Activated T-helper 17 cell treated with anti-CD3 and anti-CD28 coated beads, Interleukin-2, amount 50 U/mL, for 72 hours (primary cell): ENCODE measurements around the gene TRABD2B. TPM values are rescaled to one million over a fixed set of nuclear protein-coding genes. Genes with fewer than 3 reads are reported as not detected.
"Not testable (repeated sequence)": the region's sequence is repeated elsewhere in the genome, so short reads cannot be mapped to it uniquely, and the experiment has no call there.

Experiments
- ATAC-seq: fragments of 150-1000 bp; cut with Tn5 transposase; replicated peaks from 2 replicates; pipeline ENCODE4 v1.10.0; 2021; ENCODE audit warnings: mild to moderate bottlenecking, moderate library complexity
- H3K27ac Mint-ChIP-seq: one replicate; pipeline ENCODE4 v1.8.0; 2022; ENCODE audit warnings: mixed read lengths
- H3K27me3 Mint-ChIP-seq: one replicate; pipeline ENCODE4 v1.8.0; 2022; ENCODE audit warnings: mixed read lengths
- H3K36me3 Mint-ChIP-seq: one replicate; pipeline ENCODE4 v1.8.0; 2022; ENCODE audit warnings: low read depth, mild to moderate bottlenecking, mixed read lengths
- H3K4me1 Mint-ChIP-seq: one replicate; pipeline ENCODE4 v1.8.0; 2022; ENCODE audit warnings: mixed read lengths
- H3K4me3 Mint-ChIP-seq: one replicate; pipeline ENCODE4 v1.8.0; 2022; ENCODE audit warnings: mild to moderate bottlenecking, mixed read lengths
- H3K9me3 Mint-ChIP-seq: one replicate; pipeline ENCODE4 v1.8.0; 2022; ENCODE audit warnings: mixed read lengths
- total RNA-seq, 2 donors: library from RNA; stranded (reverse); gene quantifications; one replicate each; pipeline ENCODE4 v1.2.3, GENCODE V29; 2022

The TRABD2B gene
- total RNA-seq, 2 donors from 2014 or later = not detected

DNA sequence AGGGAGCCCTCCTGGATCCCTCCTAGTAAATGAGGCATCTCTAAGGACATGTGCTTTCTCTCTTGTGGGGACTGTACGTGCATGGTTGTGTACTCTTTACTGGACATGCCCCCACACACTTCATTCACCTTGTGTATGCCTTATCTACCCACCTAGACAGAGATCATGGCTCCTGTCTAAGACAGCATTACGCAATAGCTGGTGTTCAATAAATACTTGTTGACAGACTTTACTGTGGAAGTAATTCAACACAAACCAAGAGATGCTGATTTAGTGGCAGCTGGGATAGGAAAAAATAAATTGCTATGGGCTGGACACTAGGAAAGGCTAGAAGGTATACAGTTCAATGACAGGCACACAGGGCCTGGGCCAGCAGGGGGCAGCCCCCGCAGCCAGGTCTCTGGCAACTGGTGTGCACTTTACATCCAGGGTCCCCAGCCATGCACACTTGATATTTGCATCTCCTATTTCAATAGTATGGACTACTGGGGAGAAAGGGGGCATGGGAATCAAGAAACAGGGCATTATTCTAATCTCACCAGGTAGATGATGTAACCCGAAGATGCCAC lies 24.2 kb downstream of the TRABD2B start:
- Mint-ChIP-seq H3K27me3 (peaks cover 18% of the 10 kb centered on the region), H3K4me1 (no peaks in the 10 kb centered on the region)

DNA sequence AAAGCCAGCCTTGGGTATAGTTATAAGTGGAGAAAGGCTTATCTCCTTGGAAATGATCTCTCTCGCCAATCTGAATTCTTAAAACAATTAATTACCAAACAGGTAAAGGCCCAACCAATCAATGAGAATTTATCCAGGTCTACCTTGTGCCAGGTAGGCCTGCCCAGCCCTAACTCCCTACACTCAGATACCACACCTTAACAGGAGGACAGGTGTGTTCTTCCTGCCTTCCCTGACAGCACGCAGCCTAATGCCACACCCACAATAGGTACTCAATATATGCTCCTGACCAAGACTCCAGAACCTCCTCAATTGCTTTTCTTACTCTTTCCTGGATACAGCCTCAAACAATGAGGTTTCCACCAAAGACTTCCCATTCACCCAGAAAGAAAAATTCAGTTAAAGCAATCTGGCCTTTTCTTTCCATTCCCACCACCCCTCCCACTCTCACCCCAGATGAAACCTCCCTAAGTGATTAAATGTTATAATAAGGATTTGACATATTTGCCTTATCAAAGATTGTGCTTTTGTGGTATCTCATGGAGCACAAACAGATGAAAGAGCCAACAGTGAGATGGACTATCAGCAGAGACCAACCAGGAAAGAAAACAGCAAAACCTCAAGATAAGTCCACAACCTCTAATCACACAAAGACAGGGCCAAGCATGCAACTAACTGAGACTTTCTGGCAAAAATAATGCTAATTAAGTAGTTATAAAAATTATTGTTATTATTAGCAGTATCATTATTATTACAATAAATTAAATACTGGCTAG lies 25.6 kb downstream of the TRABD2B start:
- peaks cover 15% of the 10 kb centered on the region for H3K27me3 Mint-ChIP-seq
- H3K4me3 Mint-ChIP-seq = no peak overlapping the region
- ATAC-seq = no peak
- H3K4me1 Mint-ChIP-seq = no peaks in the 10 kb centered on the region
- no peaks in the 10 kb centered on the region for H3K9me3 Mint-ChIP-seq
- H3K36me3 Mint-ChIP-seq = no peaks in the 10 kb centered on the region
- no peak overlapping the region for H3K27ac Mint-ChIP-seq

More for the DNA sequence above, 24.2 kb downstream of the TRABD2B start:
- ATAC-seq = no peak
- Mint-ChIP-seq H3K9me3 (no peaks in the 10 kb centered on the region), H3K4me3 (no peak overlapping the region), H3K27ac (no peak overlapping the region), H3K36me3 (no peaks in the 10 kb centered on the region)

DNA sequence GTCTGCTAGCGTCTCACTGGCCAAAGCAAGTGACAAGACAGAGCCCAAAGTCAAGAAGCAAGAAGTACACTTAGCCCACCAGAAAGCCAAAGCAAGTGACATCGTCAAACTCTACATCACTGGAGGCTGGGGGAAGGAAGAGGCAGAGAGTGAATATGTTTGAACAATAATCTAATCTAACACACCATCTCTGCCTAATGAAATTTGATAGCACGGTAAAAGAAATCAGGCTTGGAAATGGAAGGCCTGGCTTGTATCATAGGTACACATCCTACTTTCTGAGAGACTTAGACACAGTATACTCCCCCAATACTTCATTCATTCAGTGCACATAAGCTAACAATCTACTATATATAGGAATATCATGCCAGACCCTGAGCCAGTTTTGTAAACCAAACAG lies 26.3 kb downstream of the TRABD2B start:
- H3K27ac Mint-ChIP-seq = no peak overlapping the region
- peaks cover 11% of the 10 kb centered on the region for H3K27me3 Mint-ChIP-seq
- H3K4me1 Mint-ChIP-seq = no peaks in the 10 kb centered on the region
- no peak overlapping the region for H3K4me3 Mint-ChIP-seq
- no peaks in the 10 kb centered on the region for H3K36me3 Mint-ChIP-seq
- ATAC-seq = no peak
- no peaks in the 10 kb centered on the region for H3K9me3 Mint-ChIP-seq

DNA sequence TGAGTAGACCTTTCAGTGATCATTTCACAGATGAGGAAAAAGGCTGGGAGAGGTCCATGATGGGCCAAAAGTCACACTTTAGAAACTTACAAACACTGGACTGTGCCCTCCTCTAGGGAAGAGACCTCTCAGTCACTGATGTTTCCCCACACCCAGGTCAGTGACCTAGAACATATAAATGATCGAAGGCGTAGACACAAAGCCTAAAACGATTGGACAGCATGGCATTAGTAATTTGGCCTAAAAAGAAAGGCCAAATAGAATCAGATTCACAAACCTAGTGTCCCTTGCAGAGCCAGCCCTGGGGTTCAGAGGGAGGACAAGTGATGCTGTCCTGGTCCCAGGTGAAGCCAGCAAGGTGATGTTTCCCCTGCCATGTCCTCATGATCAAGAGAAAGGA lies 27.7 kb downstream of the TRABD2B start:
- Mint-ChIP-seq H3K4me3 (no peak overlapping the region), H3K36me3 (no peaks in the 10 kb centered on the region), H3K27me3 (peaks cover 15% of the 10 kb centered on the region), H3K4me1 (no peaks in the 10 kb centered on the region), H3K27ac (no peak overlapping the region), H3K9me3 (no peaks in the 10 kb centered on the region)
- no peak for ATAC-seq

DNA sequence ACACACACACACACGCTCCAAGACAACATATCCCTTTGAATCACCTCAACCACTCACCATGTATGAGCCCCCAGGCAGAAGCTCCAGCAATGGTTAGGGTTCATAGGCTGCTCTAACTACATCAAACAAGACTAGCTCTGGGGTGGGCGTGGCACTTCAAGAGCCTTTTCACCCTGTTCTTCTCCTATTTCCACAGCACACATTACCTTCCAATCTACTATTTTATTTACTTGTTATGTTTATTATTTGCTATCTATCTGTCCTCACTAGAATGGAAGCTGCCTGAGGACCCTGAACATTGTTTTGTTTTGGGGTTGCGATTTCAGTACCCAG lies 28.7 kb downstream of the TRABD2B start:
- H3K36me3 Mint-ChIP-seq = no peaks in the 10 kb centered on the region
- H3K9me3 Mint-ChIP-seq = no peaks in the 10 kb centered on the region
- H3K27me3 Mint-ChIP-seq = peaks cover 10% of the 10 kb centered on the region
- no peak overlapping the region for H3K4me3 Mint-ChIP-seq
- H3K27ac Mint-ChIP-seq = no peak overlapping the region
- H3K4me1 Mint-ChIP-seq = no peaks in the 10 kb centered on the region
- no peak for ATAC-seq

DNA sequence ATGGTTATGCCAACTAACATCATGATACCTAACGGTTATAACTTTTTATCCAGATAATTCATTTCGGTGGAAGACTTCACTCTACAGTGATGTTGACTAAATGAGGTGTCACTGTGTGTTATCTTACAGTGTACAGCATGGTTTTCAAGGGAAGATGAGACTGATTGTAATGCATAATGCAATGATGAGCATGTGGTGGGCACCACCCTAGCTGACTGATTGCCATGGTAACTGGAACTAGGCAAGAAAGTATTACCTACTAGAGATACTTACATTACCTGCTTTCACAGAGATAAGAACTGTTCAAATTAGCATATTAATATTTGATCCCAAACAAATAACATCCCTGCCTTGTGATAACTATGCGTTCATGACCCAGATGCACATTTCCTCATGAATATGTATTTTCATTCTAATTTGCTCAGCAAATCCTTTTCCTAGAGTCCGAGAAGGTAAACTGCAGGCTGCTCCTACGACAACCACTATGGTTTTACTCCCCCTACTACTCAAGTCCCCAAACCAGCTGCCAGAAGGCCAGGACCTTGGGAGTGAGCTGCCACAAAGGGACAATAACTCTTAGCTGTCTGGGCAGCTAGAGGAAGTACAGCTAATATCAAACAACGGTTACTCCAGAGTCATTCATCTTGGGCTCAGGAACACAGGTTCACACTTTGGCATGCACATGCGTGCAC lies 29.2 kb downstream of the TRABD2B start:
- no peaks in the 10 kb centered on the region for H3K9me3 Mint-ChIP-seq
- no peak overlapping the region for H3K4me3 Mint-ChIP-seq
- no peak for ATAC-seq
- H3K4me1 Mint-ChIP-seq = no peaks in the 10 kb centered on the region
- H3K27ac Mint-ChIP-seq = no peak overlapping the region
- H3K27me3 Mint-ChIP-seq = peaks cover 8% of the 10 kb centered on the region
- H3K36me3 Mint-ChIP-seq = no peaks in the 10 kb centered on the region

DNA sequence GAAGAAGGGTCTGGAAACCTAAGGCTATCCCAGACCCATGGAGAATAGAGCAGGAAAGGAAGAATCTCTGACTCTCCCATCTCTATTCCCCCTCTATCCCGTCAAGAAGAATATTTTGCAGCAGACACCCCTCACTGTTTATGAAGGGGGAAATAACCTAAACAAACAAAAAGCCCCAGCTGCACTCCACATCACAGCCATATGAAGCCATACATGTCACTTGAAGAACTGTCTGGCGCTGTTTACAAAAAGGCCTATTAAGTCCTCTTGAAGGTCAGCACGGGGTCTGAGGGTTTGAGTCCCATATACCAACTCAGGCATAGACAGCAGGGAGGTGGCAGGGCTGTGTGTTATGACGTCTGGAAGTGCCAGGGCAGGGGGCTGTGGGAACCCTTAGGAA lies 31.4 kb downstream of the TRABD2B start:
- H3K4me3 Mint-ChIP-seq = no peak overlapping the region
- no peaks in the 10 kb centered on the region for H3K36me3 Mint-ChIP-seq
- no peak for ATAC-seq
- H3K9me3 Mint-ChIP-seq = no peaks in the 10 kb centered on the region
- H3K27ac Mint-ChIP-seq = no peak overlapping the region
- H3K4me1 Mint-ChIP-seq = no peaks in the 10 kb centered on the region
- H3K27me3 Mint-ChIP-seq = peaks cover 4% of the 10 kb centered on the region

DNA sequence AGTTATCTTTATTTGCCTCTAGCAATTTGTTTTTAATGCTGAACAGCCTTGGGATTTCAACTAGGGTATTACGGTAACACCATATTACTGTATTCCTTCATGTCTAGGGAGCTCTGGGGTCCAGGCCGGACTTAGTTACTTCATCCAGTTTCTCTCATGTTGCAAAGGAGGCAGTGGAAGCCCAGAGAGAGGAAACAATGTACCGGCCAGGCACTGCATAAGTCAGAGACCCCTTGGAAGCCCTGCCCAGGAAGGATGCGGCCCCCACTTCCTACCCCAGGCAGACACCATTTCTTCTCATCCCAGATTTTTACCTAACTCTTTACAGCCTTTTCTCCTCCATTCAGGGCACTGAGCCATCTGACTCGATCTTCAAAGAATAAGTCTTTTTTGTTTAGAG lies 32.5 kb downstream of the TRABD2B start:
- Mint-ChIP-seq H3K27ac (no peak overlapping the region), H3K27me3 (peaks cover 10% of the 10 kb centered on the region), H3K4me3 (no peak overlapping the region), H3K4me1 (no peaks in the 10 kb centered on the region), H3K36me3 (no peaks in the 10 kb centered on the region), H3K9me3 (no peaks in the 10 kb centered on the region)
- ATAC-seq = no peak

DNA sequence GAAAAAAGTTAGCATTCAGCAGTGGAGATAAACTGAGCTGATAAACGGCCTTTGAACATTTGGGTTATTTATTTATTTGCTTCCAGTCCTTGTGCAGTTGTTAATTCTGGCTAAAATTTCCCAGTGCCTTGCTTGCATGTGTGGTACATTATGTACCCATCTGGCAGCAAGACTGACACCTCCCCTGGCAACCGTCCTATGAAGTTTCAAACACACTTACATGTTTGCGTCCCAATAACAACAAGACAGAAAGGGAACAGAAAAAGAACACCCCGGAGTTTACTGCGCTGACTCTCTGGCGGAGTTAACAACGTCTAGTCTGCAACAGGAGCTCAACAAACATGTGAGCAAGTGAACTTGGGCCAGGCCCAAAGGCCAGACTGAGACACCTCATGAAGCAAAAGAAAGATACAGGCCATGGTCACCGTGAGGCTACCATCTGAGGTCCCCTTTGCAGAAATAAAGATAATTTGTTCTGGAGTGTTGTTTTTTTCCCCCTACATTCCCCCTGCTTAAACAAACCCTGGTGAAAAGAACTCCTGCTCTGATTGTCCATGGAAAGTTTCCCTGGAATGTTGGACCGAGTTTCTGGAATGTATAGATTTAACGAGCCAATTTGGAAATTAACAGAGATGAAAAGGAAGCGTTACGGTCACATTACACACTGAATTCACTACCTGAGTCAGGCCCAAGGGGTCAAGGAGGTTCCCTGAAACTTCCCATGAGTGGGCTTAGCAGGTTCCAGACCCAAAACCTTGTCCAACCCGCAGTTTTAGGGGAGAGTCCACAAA lies 33.4 kb downstream of the TRABD2B start:
- Mint-ChIP-seq H3K27me3 (peaks cover 10% of the 10 kb centered on the region), H3K27ac (no peak overlapping the region), H3K9me3 (no peaks in the 10 kb centered on the region), H3K4me1 (no peaks in the 10 kb centered on the region), H3K4me3 (no peak overlapping the region), H3K36me3 (no peaks in the 10 kb centered on the region)
- ATAC-seq = no peak

DNA sequence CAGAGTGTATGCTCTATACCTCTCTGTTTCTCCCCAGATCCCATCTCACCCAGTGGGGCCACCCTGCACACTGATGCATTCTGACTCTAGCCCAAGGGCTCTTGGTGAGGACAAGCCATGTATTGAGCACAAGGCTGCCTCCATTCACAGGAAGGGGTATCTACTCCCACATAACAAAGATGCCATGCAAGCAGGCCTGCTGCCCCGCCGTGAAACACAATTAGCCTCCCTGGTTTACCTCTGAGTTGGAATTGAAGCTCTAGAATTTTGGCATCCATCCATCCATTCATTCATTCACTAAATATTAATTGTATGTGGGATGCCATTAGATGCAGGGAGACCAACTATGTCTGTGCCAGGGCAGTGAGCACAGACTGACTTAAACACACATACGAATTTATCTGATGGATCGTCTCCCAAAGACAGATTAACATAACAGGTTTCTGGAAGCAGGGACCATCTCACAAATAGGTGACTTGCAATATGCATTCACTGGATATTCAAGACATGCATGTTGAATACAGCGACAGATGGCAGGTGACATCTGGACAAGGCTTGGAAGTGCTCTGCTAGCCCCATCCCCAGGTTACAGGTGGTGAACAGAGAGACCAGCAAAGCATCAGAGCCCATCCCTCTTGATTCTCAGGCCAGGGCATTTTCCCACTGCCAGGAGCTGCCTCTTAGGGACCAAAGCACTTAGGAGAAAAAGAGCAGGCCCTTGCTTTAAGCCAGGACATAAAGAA lies 34.3 kb downstream of the TRABD2B start:
- ATAC-seq = no peak
- Mint-ChIP-seq H3K4me1 (no peaks in the 10 kb centered on the region), H3K36me3 (no peaks in the 10 kb centered on the region), H3K27ac (no peak overlapping the region), H3K4me3 (no peak overlapping the region), H3K27me3 (peaks cover 10% of the 10 kb centered on the region), H3K9me3 (no peaks in the 10 kb centered on the region)

DNA sequence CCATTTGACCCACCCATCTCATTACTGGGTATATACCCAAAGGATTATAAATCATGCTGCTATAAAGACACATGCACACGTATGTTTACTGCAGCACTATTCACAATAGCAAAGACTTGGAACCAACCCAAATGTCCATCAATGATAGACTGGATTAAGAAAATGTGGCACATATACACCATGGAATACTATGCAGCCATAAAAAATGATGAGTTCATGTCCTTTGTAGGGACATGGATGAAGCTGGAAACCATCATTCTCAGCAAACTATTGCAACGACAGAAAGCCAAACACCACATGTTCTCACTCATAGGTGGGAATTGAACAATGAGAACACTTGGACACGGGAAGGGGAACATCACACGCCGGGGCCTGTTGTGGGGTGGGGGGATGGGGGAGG lies 35.4 kb downstream of the TRABD2B start:
- H3K9me3 Mint-ChIP-seq, H3K36me3 Mint-ChIP-seq, H3K4me1 Mint-ChIP-seq, H3K4me3 Mint-ChIP-seq, H3K27ac Mint-ChIP-seq, ATAC-seq: not testable (repeated sequence)
- H3K27me3 Mint-ChIP-seq = peaks cover 19% of the 10 kb centered on the region

DNA sequence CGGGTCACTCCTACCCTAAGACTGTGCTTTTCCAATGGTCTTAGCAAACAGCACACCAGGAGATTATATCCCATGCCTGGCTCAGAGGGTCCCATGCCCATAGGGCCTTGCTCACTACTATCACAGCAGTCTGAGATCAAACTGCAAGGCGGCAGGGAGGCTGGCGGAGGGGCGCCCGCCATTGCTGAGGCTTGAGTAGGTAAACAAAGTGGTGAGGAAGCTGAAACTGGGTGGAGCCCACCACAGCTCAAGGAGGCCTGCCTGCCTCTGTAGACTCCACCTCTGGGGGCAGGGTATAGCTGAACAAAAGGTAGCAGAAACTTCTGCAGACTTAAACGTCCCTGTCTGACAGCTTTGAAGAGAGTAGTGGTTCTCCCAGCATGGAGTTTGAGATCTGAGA lies 40.7 kb downstream of the TRABD2B start:
- H3K4me1 Mint-ChIP-seq, ATAC-seq, H3K4me3 Mint-ChIP-seq, H3K9me3 Mint-ChIP-seq, H3K36me3 Mint-ChIP-seq, H3K27ac Mint-ChIP-seq: not testable (repeated sequence)
- H3K27me3 Mint-ChIP-seq = peaks cover 32% of the 10 kb centered on the region

DNA sequence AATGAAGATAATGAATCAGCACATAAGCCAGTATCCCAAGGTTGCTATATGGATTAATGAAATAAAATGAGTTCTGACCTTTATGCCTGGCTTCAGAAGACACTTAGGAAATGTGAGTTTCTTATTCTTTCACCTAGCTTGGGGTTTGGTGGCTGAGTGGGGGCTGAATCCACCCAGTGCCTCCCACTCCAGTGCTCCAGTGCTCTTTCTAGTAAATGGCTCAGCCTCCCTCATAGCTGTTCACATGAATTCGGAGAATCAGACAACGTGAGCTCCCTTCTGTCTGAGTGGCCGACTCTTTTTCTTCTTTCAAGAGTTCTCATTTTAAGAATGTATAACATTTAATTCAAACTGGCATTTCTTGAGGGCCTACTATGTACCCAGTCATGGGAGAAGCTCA lies 43.5 kb downstream of the TRABD2B start:
- ATAC-seq = no peak
- Mint-ChIP-seq H3K27ac (no peak overlapping the region), H3K4me1 (no peaks in the 10 kb centered on the region), H3K36me3 (no peaks in the 10 kb centered on the region), H3K4me3 (no peak overlapping the region), H3K27me3 (peaks cover 30% of the 10 kb centered on the region), H3K9me3 (peaks cover 4% of the 10 kb centered on the region)

DNA sequence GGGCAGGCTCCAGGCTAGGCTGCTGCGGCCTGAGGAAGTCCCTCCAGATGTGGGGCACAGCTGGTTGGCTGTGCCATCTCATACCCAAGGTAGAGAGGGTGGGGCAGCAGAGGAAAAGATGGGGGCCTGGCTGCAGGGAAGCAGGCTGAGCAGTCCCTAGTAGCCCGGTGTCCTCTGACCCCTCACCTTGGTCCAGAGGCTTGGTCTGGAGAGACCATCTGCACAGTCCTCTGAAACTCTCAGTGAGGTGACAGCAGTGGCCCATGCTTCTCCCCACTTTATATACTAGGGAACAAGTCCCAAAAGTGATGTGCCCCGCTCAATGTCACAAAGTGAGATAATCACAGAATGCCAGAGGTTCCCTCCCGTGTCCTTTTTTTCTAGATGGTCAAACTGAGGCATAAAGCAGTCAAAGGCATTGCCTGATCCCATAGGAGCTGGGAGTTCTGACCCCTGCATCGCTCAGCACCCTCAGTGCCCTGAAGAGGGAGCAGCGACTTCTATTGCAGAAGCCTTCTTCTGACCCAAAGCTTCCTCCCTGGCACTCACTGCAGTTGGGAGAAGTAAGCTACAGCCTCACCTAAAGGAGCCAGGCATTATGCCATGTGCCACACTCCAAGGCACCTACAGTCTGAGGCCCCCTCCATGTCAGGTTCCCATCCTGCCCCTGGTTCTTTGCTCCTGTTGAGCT lies 45.5 kb downstream of the TRABD2B start:
- Mint-ChIP-seq H3K27ac (no peak overlapping the region), H3K36me3 (no peaks in the 10 kb centered on the region), H3K27me3 (peaks cover 21% of the 10 kb centered on the region), H3K4me1 (no peaks in the 10 kb centered on the region), H3K4me3 (no peak overlapping the region), H3K9me3 (no peaks in the 10 kb centered on the region)
- ATAC-seq = no peak
